GM21447 (cell line): ENCODE results near the gene BDH1.

Experiments
- ATAC-seq: cut with Tn5 transposase; IDR thresholded peaks from one replicate; pipeline ENCODE4 v1.9.1; 2021; ENCODE audit not compliant: unreplicated experiment

Gene BDH1

DNA sequence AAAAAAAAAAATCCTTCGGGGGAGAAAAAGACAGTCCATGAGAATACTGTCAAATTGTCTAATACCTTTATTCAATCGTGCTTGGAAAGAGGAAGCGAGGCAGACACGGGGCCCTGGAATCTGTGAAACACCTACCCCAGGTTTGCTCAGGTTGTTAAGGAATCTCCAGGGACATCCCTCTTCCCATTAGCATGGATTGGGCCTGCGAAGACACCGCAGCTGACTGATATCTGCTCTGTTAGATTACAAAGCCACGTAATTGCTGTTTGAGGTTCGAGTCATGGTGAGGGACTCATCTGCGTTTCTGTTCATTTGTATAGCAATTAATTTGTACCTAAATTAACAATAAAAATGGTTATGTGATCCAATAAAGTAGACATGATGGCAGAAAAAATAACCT, 91.0 kb downstream of the BDH1 start:
- ATAC-seq, result no peak

- no peak for ATAC-seq
These were observed 92.5 kb downstream of the BDH1 start for GRCh38 chr3:197463279-197463678.

- no peak for ATAC-seq
These were observed 93.0 kb downstream of the BDH1 start for GRCh38 chr3:197462808-197463207.

DNA sequence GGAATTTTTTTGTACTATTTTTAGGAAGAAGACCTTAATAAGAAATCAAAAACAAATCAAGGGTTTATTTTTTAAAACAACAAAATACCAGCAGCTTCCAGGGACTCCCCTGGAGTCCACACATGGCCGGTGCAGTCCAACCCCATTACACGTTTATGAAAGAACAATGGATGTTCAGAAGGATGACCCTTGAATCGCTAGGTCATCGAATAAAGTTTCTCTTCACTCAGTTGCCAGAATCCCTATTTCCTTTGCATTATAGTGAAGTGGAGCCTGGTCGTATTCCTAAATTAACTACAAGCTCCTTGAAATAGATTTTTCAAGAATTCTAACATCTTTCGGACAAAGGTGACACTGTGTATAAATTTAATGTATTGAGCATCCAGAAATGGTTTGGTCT, 95.1 kb downstream of the BDH1 start:
- no peak for ATAC-seq

- ATAC-seq, result no peak
These were observed 95.8 kb downstream of the BDH1 start for GRCh38 chr3:197460002-197460401.
